NK-92 (cell line): ENCODE results near the gene PLD1.
"Not testable (repeated sequence)": the region's sequence is repeated elsewhere in the genome, so short reads cannot be mapped to it uniquely, and the experiment has no call there.

Experiments
- DNase-seq: peaks from one replicate; lab custom pipeline; 2025; ENCODE audit not compliant: unreplicated experiment; lab: John Stamatoyannopoulos, UW

The PLD1 gene

GRCh38 chr3:171746320-171747222, 63.7 kb downstream of the PLD1 start:
- DNase-seq: not testable (repeated sequence)

DNA sequence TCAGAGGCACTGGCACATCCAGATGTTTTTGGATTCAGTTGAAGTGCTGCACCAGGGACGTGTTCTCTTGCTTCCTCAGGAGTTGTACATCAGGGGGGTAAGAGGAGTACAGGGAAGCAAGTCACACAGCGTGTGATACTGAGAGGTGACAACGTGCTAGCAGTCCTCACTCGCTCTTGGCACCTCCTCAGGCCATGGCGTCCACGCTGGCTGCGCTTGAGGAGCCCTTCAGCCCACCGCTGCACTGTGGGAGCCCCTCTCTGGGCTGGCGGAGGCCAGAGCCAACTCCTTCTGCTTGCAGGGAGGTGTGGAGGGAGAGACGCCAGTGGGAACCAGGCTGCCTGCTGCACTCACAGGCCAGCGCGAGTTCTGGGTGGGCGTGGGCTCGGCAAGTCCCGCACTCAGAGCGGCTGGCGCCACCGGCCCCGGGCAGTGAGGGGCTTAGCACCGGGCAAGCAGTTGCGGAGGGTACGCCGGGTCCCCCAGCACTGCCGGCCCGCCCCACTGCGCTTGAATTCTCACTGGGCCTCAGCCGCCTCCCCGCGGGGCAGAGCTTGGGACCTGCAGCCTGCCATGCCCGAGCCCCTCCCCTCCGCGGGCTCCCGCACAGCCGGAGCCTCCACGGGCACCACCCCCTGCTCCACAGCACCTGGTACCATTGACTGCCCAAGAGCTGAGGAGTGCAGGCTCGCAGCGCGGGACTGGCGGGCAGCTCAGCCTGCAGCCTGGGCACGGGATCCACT, 64.5 kb downstream of the PLD1 start:
- DNase-seq: no peak

GRCh38 chr3:171744158-171744741, 66.0 kb downstream of the PLD1 start:
- DNase-seq: no peak

DNA sequence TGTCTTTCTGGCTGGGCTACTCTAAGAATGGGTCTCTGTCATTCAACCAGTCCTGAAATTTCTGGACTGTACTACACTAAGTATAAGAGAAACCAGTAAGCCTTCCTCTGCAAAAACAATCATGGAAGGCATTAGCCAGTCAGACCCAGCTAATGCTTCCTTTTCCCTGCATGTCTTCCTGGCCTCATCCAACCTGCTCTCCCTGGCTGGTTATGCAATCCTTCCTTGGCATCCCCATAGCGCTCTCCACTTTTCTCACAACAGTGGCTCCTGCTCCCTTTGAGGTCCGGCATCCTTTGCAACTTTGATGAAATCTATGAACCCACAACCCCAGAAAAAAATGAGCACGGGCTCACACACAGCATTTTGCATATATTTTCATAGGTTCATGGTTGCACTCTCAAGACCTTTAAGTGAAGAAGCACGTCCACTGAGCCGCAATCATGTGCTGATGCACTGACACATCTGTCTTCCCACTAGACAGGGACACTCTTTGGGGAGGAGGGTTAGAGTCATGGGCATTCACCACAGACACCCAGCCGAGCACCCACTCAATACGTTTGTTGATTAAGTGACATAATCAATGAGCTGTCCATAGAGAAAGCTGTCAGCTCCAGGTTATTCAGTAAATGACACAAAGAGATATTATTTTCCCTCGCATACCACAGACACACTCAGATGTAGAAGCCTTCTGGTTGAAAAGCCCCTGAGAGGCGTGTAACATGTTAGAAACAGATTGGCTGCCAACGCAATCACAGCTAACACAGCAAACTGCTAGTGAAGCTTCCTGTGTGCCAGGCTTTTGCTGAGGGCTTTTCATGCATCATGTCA, 66.7 kb downstream of the PLD1 start:
- DNase-seq: no peak

- no peak for DNase-seq
Measured at GRCh38 chr3:171741377-171741776, 68.9 kb downstream of the PLD1 start.

GRCh38 chr3:171736556-171736955, 73.7 kb downstream of the PLD1 start:
- no peak for DNase-seq

DNA sequence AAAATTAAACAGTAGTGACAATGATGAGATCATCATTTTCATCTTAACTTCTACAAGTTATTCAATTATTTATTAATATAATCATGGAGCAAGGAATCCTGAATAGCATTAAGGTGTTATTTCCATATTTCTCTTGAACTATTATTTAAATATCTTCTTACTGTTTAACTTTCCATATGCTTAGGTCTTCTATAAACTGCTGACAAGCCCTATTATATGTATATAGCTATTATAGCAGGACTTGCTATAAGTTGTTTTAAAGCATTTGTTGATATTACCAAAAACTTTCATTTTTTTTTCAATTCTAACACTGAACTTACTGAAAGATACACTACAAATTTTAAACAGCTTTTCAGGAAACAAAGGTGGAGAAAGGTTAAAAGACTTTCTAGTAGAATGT, 76.7 kb downstream of the PLD1 start:
- no peak for DNase-seq

GRCh38 chr3:171732756-171733155, 77.5 kb downstream of the PLD1 start:
- DNase-seq: no peak

- DNase-seq: no peak
Measured at GRCh38 chr3:171731691-171732090, 78.6 kb downstream of the PLD1 start.

GRCh38 chr3:171729452-171730334, 80.6 kb downstream of the PLD1 start:
- DNase-seq: no peak

DNA sequence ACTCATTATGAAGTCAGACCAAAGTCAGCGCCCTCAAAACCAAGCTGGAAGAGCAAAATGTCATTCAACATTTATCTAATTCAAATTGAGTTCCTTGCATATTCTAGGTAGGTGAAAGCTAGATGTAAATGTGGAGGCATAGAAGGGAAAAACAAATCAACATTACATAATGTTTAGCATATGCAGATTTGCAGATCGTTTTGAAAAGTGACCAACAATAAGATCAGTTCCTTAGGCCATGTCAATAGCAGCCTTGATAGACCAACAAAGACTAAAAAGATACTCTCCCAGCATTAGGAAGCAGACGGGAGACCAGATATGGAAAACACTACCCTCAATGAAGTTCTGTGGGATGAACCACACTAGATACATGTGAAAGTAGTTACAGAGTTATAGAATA, 83.0 kb downstream of the PLD1 start:
- DNase-seq: no peak

DNA sequence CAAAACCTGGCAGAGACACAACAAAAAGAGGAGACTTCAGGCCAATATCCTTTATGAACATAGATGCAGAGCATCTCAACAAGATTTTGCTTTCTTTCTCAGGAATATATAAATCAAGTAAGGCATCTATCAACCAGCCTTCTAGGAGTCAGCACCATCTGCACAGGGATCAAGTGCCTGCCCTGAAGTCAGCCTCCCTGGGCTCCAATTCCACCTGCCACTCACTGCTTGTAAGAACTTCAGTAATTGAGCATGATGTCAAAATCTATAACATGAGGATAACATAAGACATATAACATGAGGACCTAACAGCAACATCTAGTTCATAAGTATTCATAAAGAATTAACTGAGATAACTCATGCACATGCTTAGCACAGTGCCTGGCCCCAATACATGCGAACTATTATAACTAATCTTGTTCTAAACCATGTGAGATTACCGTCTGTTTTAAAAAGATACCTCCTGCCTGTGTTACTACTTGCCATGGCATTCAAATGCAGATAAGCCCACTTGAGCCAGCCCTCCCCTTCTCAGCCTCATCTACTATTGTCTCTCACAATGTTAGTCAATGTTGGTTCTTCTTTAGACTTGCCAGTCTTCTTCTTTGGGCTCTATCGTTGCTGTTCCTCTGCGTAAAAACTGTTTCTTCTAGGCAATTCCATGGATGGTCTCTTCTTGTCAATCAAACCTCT, 91.6 kb downstream of the PLD1 start:
- no peak for DNase-seq

DNA sequence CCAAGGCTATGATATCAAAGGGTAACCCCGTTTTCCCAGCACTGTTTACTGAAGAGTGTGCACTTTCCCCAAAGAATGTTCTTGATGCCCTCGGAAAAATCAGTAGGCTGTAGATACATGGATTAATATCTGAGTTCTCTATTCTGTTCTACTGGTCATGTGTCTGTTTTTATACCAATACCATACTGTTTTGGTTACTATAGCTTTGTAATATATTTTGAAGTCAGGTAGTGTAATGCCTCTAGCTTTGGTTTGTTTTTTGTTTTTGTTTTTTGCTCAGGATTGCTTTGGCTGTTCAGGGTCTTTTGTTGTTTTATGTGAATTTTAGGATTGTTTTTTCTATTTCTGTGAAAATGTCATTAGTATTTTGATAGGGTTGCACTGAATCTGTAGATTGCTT, 95.1 kb downstream of the PLD1 start:
- no peak for DNase-seq

DNA sequence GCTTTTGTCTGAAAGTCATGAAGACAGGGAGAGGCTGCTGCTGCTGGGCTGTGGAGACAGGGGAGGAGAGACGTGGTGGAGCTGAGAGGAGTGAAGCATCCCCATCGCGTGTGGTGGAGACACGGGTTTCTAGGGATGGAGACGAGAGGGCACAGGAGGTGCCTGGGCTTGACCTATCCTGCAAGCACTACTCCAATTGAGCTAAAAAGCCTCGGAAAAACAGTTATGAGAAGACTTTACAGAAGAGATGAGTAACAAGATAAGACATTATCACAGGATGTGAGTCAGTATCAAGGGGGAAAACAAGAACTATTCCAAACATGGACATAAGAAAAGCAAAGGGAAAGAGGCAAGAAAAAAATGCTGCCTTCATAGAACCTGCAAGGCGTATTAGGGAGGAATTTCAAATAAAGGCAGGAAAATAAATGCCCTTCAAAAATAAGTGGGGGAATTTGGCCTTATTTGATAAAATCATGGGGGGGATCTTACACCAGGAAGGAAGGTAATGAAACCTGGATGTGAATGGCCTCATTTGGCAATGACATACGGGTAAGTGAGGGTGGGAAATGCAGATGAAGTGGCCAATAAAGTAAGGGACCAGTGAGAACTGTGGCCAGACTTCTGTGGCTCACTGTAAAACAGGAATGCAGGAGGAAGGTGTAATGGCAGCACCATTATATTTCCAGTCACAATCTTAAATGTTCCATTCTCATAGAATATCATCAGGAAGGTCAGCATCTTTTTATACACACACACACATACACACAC, 97.9 kb downstream of the PLD1 start:
- no peak for DNase-seq

- DNase-seq: no peak
Measured at GRCh38 chr3:171711461-171712170, 98.7 kb downstream of the PLD1 start.

DNA sequence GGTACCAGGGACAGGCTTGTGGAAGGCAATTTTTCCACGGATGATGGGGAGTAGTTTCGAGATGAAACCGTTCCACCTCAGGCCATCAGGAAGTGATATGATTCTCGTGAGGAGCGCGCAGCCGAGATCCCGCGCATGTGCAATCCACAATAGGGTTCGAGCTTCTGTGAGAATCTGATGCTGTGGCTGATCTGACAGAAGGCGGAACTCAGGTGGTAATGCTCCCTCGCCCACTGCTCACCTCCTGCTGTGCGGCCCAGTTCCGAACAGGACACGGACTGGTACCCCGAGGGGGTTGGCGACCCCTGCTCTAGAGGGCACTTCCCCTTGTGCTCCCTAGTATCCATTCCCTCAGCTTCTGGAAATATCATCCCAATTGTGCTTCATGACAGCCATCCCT, 99.9 kb downstream of the PLD1 start:
- DNase-seq: no peak

GRCh38 chr3:171704814-171705213, 105.5 kb downstream of the PLD1 start:
- DNase-seq: no peak

DNA sequence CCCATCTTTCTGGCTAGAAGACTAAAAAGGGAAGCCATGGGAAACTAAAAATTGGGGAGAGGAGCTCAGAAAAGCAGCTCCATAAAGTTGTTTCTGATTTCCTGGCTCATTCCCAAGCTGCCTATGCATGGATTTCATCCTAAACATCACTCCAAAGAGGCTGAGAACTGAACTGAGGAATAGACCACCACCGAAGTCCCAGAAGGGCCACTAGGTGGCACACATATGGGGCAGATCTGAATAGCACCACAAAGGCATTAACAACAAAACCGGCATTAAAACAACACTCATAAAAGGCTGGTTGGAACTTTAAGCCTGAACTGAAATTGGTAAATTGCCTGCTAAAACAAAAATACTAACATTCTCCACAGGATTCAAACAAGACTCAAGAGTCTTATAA, 106.3 kb downstream of the PLD1 start:
- no peak for DNase-seq
